ENCODE results near the gene ARAP2.
A peak's percentile ranks its signal among the peaks of the same experiment; 100 is the strongest.

ARAP2 gene

GRCh38 chr4:36277533-36277932, 33.2 kb upstream of the ARAP2 start:
- Mint-ChIP-seq H3K27me3 (no peaks in the 10 kb centered on the region), H3K36me3 (peaks cover 0 to 3% of the 10 kb centered on the region in 2 donors), H3K4me1 (peaks cover 5 to 18% of the 10 kb centered on the region in 2 donors), H3K4me3 (no peak overlapping the region), H3K27ac (no peak overlapping the region), H3K9me3 (no peaks in the 10 kb centered on the region)
- ATAC-seq (replicated peaks) (no peak), DNase-seq (no peak)

GRCh38 chr4:36274158-36274557, 29.8 kb upstream of the ARAP2 start:
- DNase-seq (no peak), ATAC-seq (replicated peaks) (no peak)
- H3K9me3 Mint-ChIP-seq: no peaks in the 10 kb centered on the region
- H3K27ac Mint-ChIP-seq: no peak overlapping the region
- H3K36me3 Mint-ChIP-seq: peaks cover 0 to 3% of the 10 kb centered on the region in 2 donors
- no peak overlapping the region for H3K4me3 Mint-ChIP-seq
- no peaks in the 10 kb centered on the region for H3K27me3 Mint-ChIP-seq
- peaks cover 6 to 18% of the 10 kb centered on the region in 2 donors for H3K4me1 Mint-ChIP-seq

GRCh38 chr4:36273276-36273675, 29.0 kb upstream of the ARAP2 start:
- Mint-ChIP-seq H3K4me1 (peaks cover 7 to 12% of the 10 kb centered on the region in 2 donors), H3K36me3 (peaks cover 0 to 3% of the 10 kb centered on the region in 2 donors), H3K27me3 (no peaks in the 10 kb centered on the region), H3K27ac (no peak overlapping the region), H3K4me3 (no peak overlapping the region), H3K9me3 (no peaks in the 10 kb centered on the region)
- ATAC-seq (replicated peaks) (no peak), DNase-seq (no peak)

GRCh38 chr4:36269533-36270173, 25.3 kb upstream of the ARAP2 start:
- Mint-ChIP-seq H3K4me1 (peaks cover 4 to 5% of the 10 kb centered on the region in 2 donors), H3K36me3 (no peaks in the 10 kb centered on the region), H3K27ac (no peak overlapping the region), H3K27me3 (no peaks in the 10 kb centered on the region), H3K9me3 (no peaks in the 10 kb centered on the region), H3K4me3 (no peak overlapping the region)
- DNase-seq (no peak), ATAC-seq (replicated peaks) (no peak)

- Mint-ChIP-seq H3K27me3 (no peaks in the 10 kb centered on the region), H3K9me3 (no peaks in the 10 kb centered on the region), H3K27ac (no peak overlapping the region), H3K4me3 (no peak overlapping the region), H3K36me3 (no peaks in the 10 kb centered on the region), H3K4me1 (peaks cover 9 to 10% of the 10 kb centered on the region in 2 donors)
- DNase-seq (no peak), ATAC-seq (replicated peaks) (peak in 1 of 2 donors; percentile 61)
Observed at GRCh38 chr4:36269101-36269500, 24.8 kb upstream of the ARAP2 start.

- Mint-ChIP-seq H3K36me3 (no peaks in the 10 kb centered on the region), H3K27ac (no peak overlapping the region), H3K9me3 (no peaks in the 10 kb centered on the region), H3K4me1 (peaks cover 11 to 13% of the 10 kb centered on the region in 2 donors), H3K27me3 (no peaks in the 10 kb centered on the region), H3K4me3 (no peak overlapping the region)
- DNase-seq: no peak
- ATAC-seq (replicated peaks): no peak
Observed at GRCh38 chr4:36267486-36268268, 23.4 kb upstream of the ARAP2 start.

GRCh38 chr4:36264207-36264826, 20.0 kb upstream of the ARAP2 start:
- H3K4me1 Mint-ChIP-seq: peaks cover 11 to 13% of the 10 kb centered on the region in 2 donors
- no peaks in the 10 kb centered on the region for H3K9me3 Mint-ChIP-seq
- ATAC-seq (replicated peaks) (no peak), DNase-seq (no peak)
- H3K36me3 Mint-ChIP-seq: no peaks in the 10 kb centered on the region
- H3K4me3 Mint-ChIP-seq: no peak overlapping the region
- no peak overlapping the region for H3K27ac Mint-ChIP-seq
- H3K27me3 Mint-ChIP-seq: no peaks in the 10 kb centered on the region

GRCh38 chr4:36260731-36261130, 16.4 kb upstream of the ARAP2 start:
- H3K27ac Mint-ChIP-seq: no peak overlapping the region

GRCh38 chr4:36256398-36256891, 12.1 kb upstream of the ARAP2 start:
- Mint-ChIP-seq H3K9me3 (no peaks in the 10 kb centered on the region), H3K36me3 (no peaks in the 10 kb centered on the region), H3K27ac (peak overlapping the region; percentile 96), H3K4me3 (peak overlapping the region; percentile 78), H3K4me1 (peaks cover 21 to 27% of the 10 kb centered on the region in 2 donors), H3K27me3 (no peaks in the 10 kb centered on the region)
- DNase-seq (peak; percentile 47), ATAC-seq (replicated peaks) (peak; percentile 75 to 82)

More at GRCh38 chr4:36260731-36261130, 16.4 kb upstream of the ARAP2 start:
- no peak overlapping the region for H3K4me3 Mint-ChIP-seq
- no peaks in the 10 kb centered on the region for H3K27me3 Mint-ChIP-seq
- no peaks in the 10 kb centered on the region for H3K9me3 Mint-ChIP-seq
- ATAC-seq (replicated peaks) (no peak), DNase-seq (no peak)
- H3K4me1 Mint-ChIP-seq: peaks cover 16 to 19% of the 10 kb centered on the region in 2 donors
- no peaks in the 10 kb centered on the region for H3K36me3 Mint-ChIP-seq

- DNase-seq (peak; percentile 26), ATAC-seq (replicated peaks) (peak; percentile 82 to 88)
- peak overlapping the region; percentile 93 for H3K27ac Mint-ChIP-seq
- H3K4me1 Mint-ChIP-seq: peaks cover 21 to 27% of the 10 kb centered on the region in 2 donors
- no peaks in the 10 kb centered on the region for H3K9me3 Mint-ChIP-seq
- no peaks in the 10 kb centered on the region for H3K27me3 Mint-ChIP-seq
- peak overlapping the region; percentile 77 to 78 for H3K4me3 Mint-ChIP-seq
- no peaks in the 10 kb centered on the region for H3K36me3 Mint-ChIP-seq
Observed at GRCh38 chr4:36255577-36255976, 11.3 kb upstream of the ARAP2 start.

GRCh38 chr4:36254371-36254770, 10.1 kb upstream of the ARAP2 start:
- DNase-seq: no peak
- H3K36me3 Mint-ChIP-seq: no peaks in the 10 kb centered on the region
- peak overlapping the region; percentile 12 to 55 for H3K4me3 Mint-ChIP-seq
- no peaks in the 10 kb centered on the region for H3K9me3 Mint-ChIP-seq
- H3K27ac Mint-ChIP-seq: peak overlapping the region; percentile 43
- H3K4me1 Mint-ChIP-seq: peaks cover 21 to 27% of the 10 kb centered on the region in 2 donors
- no peaks in the 10 kb centered on the region for H3K27me3 Mint-ChIP-seq
- ATAC-seq (replicated peaks): no peak

GRCh38 chr4:36251983-36252382, 7.7 kb upstream of the ARAP2 start:
- Mint-ChIP-seq H3K4me3 (no peak overlapping the region), H3K4me1 (peaks cover 21 to 26% of the 10 kb centered on the region in 2 donors), H3K27ac (no peak overlapping the region), H3K36me3 (no peaks in the 10 kb centered on the region), H3K9me3 (no peaks in the 10 kb centered on the region), H3K27me3 (no peaks in the 10 kb centered on the region)
- DNase-seq (no peak), ATAC-seq (replicated peaks) (no peak)

- ATAC-seq (replicated peaks): no peak
- Mint-ChIP-seq H3K36me3 (no peaks in the 10 kb centered on the region), H3K27ac (no peak overlapping the region), H3K9me3 (no peaks in the 10 kb centered on the region), H3K4me3 (no peak overlapping the region), H3K27me3 (no peaks in the 10 kb centered on the region), H3K4me1 (peaks cover 16 to 18% of the 10 kb centered on the region in 2 donors)
- DNase-seq: no peak
Observed at GRCh38 chr4:36249610-36250009, 5.3 kb upstream of the ARAP2 start.

Data from stimulated activated naive B cell treated with anti-CD40 and anti-IgM and Interleukin-4, amounts not matched to agents 10 μg/mL and 1 μg/mL and 100 μg/mL, for 72 hours (primary cell).